ENCODE data around the gene ADAMTS4.

- TF ChIP-seq, protein P1, sequence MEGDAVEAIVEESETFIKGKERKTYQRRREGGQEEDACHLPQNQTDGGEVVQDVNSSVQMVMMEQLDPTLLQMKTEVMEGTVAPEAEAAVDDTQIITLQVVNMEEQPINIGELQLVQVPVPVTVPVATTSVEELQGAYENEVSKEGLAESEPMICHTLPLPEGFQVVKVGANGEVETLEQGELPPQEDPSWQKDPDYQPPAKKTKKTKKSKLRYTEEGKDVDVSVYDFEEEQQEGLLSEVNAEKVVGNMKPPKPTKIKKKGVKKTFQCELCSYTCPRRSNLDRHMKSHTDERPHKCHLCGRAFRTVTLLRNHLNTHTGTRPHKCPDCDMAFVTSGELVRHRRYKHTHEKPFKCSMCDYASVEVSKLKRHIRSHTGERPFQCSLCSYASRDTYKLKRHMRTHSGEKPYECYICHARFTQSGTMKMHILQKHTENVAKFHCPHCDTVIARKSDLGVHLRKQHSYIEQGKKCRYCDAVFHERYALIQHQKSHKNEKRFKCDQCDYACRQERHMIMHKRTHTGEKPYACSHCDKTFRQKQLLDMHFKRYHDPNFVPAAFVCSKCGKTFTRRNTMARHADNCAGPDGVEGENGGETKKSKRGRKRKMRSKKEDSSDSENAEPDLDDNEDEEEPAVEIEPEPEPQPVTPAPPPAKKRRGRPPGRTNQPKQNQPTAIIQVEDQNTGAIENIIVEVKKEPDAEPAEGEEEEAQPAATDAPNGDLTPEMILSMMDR (IDR thresholded peaks at IDR 0.05) = no peak
- TF ChIP-seq POLR2A (IDR thresholded peaks at IDR 0.05) (no peak), POLR2AphosphoS5 (IDR thresholded peaks at IDR 0.05) (no peak)
Measured at GRCh38 chr1:161200421-161200991, 1.7 kb upstream of the ADAMTS4 start.
